Dermis blood vessel endothelial cell (primary cell): ENCODE results near the gene PDE3A. TPM values are rescaled to one million over a fixed set of nuclear protein-coding genes. Genes with fewer than 3 reads are reported as not detected.
A peak's percentile ranks its signal among the peaks of the same experiment; 100 is the strongest.
"Not testable (repeated sequence)": the region's sequence is repeated elsewhere in the genome, so short reads cannot be mapped to it uniquely, and the experiment has no call there.

Experiments used
- DNase-seq: peaks from one replicate; pipeline ENCODE4 v3.0.0; 2010
- total RNA-seq: library from RNA; depleted of rRNA; stranded (reverse); fragments of >200 nt; gene quantifications from 2 replicates; pipeline ENCODE4 v1.2.3, GENCODE V29; 2014

PDE3A gene
- total RNA-seq, 1 donor from 2014 or later = 2.2 TPM

- DNase-seq = no peak
These were observed 133.6 kb downstream of the PDE3A start for GRCh38 chr12:20501958-20502357.

- no peak for DNase-seq
These were observed 135.5 kb downstream of the PDE3A start for GRCh38 chr12:20503858-20504257.

- DNase-seq = no peak
These were observed 136.7 kb downstream of the PDE3A start for GRCh38 chr12:20505056-20505455.

DNA sequence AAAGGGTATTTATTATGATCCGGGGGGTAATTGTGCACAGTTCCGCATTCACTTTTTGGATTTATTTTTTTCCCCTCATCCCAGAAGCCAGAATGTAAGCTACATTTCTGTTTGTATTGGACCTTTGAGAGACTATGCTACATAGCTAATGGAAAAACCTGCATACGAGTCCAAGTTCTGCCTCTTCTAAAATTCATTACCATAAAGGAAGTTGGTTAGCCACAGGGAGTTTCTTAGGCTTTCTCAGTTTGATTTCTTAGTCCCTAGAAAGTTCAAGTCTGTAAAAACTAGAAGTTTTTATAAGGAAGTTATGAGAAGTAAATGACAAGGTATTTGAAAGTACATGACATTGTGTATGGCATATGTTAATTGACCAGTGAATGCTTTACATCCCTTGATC lies 138.7 kb downstream of the PDE3A start:
- no peak for DNase-seq

- no peak for DNase-seq
These were observed 139.4 kb downstream of the PDE3A start for GRCh38 chr12:20507711-20508110.

GRCh38 chr12:20508359-20508758 lies 140.0 kb downstream of the PDE3A start:
- DNase-seq = no peak

DNA sequence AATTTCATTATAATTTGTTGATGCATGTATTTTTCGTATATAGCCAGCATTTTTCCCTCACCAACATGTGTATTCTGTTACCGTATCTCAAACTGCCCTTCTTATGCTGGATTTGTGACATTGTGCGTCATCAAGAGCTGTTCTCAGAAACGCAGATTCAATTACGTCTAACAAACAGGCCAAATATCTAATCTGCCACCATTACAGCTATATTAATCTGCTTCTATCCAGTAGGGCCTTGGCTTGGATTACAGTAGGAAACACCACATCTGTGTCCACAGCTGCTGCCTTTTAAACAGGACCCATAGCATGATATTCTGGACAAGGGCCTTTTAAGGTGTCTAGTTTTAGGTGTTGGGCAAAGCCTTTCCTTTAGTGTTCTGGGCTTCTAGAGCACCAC lies 140.6 kb downstream of the PDE3A start:
- no peak for DNase-seq

DNA sequence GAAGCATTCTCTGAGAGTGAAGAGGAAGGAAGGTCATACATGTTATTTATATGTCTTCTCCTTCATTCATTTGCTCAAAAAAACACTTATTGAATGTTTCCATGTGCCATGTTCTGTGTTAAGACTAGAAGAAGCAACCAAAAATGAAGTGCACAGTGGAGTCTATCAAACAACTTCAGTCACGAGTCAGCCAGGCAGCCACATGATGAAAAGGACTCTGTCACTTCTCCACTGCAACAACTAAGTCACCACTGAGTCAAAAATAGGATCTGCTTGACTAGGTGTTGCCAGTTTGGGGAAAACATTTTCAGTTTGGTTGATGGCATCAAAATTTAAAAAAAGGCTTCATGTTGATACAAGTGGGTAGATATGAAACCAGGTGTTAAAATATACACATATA lies 142.5 kb downstream of the PDE3A start:
- no peak for DNase-seq

- DNase-seq = no peak
These were observed 144.9 kb downstream of the PDE3A start for GRCh38 chr12:20513189-20513588.

DNA sequence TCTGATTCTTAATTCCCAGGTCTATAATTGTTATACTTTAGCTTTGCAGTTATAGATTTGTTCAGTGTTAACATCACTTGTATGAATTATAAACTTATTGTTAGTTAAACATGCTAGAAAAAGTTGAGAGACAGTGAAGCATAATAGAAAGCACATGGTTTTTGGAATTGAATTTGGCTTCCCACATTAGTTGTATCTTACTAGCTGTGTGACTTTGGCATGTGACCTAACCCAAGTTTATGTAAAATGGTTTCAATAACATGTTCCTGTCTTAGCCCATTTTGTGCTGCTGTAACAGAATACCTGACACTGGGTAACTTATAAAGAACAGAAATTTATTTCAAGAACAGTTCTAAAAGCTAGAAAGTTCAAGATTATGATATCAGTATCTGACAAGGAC lies 146.3 kb downstream of the PDE3A start:
- DNase-seq = no peak

DNA sequence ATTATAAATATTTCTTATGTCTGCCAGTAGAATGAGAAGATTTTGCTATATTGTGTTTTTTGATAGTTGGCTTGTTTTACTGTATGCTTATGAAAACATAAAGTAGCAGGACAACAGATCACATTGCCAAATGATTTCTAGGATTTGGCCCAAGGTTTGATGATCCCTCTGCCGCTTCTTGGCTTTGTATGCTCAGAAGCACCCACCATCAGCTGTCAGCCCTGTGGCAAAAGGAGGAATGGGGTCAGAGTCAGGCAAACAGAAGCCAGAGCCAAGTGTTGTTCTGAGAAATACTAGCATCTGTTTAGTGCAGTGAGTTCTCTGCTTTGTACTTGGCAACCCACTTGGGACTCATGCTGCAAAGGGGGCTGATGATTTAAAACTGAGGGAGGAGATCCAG lies 152.2 kb downstream of the PDE3A start:
- no peak for DNase-seq

GRCh38 chr12:20523658-20524057 lies 155.3 kb downstream of the PDE3A start:
- DNase-seq = no peak

GRCh38 chr12:20524113-20524512 lies 155.8 kb downstream of the PDE3A start:
- no peak for DNase-seq

DNA sequence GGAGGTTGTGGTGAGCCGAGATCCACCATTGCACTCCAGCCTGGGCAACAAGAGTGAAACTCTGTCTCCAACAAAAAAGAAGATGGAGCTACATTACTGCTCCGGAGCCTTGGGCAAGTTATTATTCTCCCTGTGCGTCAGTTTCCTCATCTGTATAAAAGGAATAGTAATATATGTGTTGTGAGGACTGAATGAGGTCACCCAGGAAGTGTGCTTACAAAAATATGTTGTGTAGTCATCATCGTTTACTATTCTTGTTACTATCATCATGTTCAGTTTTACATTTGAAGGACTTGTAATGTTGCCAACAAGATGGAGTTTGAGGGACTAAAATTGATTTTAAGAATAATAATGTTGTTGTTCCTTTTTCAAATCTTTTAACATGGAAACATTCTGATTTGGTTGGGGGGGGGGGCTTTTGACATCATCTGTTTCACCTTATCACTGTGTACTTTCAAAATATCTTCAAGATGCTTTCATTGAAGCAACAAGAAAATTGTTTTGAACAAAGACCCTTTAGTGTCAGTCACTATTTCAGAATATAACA lies 156.8 kb downstream of the PDE3A start:
- DNase-seq = no peak

GRCh38 chr12:20527417-20528163 lies 159.3 kb downstream of the PDE3A start:
- DNase-seq = no peak

- no peak for DNase-seq
These were observed 159.9 kb downstream of the PDE3A start for GRCh38 chr12:20528208-20528607.

- DNase-seq = no peak
These were observed 177.9 kb downstream of the PDE3A start for GRCh38 chr12:20546267-20546666.

DNA sequence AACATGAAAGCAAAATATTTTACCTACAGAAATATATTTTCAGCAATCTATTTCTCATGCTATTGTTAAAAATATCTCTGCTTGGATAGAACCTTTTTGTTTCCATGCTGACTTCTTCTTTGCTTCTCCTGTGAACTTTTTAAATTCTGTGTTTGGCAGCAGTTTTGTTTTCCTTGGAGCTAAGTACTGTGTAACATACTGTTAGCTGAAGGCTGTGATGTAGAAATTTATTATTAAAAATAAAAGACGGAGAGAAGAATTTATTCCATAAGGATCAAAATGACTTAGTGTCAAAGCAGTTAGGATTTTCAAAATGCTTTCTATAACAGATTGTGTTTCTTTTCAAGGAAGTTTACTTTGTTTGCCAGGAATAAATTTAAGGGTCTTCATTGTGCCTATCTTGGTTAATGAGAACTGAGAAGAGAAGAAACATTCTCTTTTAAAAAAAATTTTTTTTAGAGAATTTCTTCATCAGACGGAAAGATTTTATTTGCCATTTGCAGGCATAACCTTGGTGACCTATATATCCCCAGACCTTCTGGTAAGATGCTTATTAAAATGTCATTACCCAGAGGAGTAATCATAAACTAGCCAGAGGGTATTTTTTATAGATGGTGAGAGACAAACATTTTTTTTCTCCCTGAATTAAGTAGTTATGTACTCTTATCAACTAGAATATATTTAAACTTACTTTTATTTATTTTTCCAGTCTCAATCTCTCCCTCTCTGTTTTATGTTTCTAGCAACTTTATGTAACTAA lies 179.7 kb downstream of the PDE3A start:
- no peak for DNase-seq

DNA sequence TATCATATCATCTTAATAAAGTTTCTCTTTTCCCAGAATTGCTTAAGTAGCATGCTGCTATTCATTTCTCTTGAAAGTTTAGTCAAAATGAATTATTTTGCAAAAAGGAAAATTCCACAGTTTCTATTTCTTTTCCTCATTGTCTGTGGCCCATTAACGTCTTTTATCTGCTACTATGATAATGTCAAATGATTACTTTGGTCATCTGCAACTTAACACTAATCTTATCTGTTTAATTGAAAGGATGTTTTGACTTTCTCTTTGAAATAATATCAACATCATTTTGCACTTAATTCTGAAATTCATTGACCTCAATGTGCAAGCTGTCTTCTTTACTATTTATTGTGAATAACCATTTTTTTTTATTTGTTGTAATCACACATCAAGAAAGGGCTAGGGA lies 180.3 kb downstream of the PDE3A start:
- no peak for DNase-seq

DNA sequence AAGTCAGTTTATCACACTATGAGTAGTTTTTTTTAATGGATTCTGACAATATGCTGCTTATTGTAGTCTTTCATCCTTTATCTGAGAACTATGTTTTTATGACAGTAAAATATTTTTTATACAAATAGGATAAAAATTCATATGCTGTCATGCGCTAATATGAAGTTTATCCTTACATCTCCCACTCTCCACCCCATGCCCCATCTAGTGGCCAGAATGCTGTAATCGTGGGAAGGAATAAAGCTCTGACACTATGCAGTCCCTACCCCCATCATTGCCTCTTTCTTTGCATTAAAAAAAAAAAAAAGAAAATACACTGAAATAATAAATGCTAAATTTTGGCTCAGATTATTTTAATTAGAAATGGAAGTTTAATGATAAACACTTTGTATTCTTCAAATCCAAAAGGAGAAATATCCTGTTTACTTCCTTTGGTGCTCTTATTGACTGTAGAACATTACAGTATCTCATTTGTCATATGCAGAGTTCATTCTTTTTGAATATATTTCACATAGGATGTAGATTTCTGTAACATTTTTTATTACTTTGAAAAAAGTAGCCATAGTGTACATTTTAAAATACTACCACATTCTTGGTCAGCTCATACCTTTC lies 180.9 kb downstream of the PDE3A start:
- peak; percentile 66 for DNase-seq

DNA sequence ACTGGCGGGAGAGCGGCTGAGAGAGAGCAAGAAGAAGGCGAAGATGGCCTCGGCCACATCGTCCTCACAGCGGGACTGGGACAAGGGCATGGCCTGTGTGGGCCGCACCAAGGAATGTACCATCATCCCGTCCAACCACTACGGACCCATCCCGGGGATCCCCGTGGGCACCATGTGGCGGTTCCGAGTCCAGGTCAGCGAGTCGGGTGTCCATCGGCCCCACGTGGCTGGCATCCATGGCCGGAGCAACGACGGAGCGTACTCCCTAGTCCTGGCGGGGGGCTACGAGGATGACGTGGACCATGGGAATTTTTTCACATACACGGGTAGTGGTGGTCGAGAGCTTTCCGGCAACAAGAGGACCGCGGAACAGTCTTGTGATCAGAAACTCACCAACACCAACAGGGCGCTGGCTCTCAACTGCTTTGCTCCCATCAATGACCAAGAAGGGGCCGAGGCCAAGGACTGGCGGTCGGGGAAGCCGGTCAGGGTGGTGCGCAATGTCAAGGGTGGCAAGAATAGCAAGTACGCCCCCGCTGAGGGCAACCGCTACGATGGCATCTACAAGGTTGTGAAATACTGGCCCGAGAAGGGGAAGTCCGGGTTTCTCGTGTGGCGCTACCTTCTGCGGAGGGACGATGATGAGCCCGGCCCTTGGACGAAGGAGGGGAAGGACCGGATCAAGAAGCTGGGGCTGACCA lies 183.6 kb downstream of the PDE3A start:
- DNase-seq = not testable (repeated sequence)

- not testable (repeated sequence) for DNase-seq
These were observed 184.2 kb downstream of the PDE3A start for GRCh38 chr12:20552586-20552985.

GRCh38 chr12:20555015-20555414 lies 186.7 kb downstream of the PDE3A start:
- no peak for DNase-seq
